Small intestine (tissue), 16 donors: ENCODE measurements around the gene TP73. TPM values are rescaled to one million over a fixed set of nuclear protein-coding genes. Genes with fewer than 3 reads are reported as not detected.

ENCODE experiments used
- DNase-seq, 2 donors: peaks; one replicate each; pipeline versions ENCODE4 v3.0.0 to v3.0.0-alpha.2; 2013
- FAIRE-seq: peaks from 2 replicates; lab custom pipeline; 2012; peaks lifted over from hg19 to GRCh38; lab: Jason Lieb, UNC
- H3K27ac ChIP-seq, 3 donors: one replicate each; pipeline ENCODE4 v1.5.1; 2013; ENCODE audit warnings: low read length in 2 of 3, mild to moderate bottlenecking in 2 of 3, control low read depth in 1 of 3, inconsistent platforms in 1 of 3, low read depth in 1 of 3, moderate library complexity in 1 of 3
- H3K27me3 ChIP-seq, 3 donors: one replicate each; pipeline ENCODE4 v1.6.1; 2013; ENCODE audit warnings: low read length in 3 of 3, inconsistent platforms in 1 of 3; ENCODE audit not compliant: control insufficient read depth in 3 of 3, insufficient read depth in 3 of 3
- H3K36me3 ChIP-seq, 3 donors: one replicate each; pipeline ENCODE4 v1.6.1; 2013; ENCODE audit warnings: low read length in 3 of 3, inconsistent platforms in 1 of 3, low read depth in 1 of 3, mild to moderate bottlenecking in 1 of 3, moderate library complexity in 1 of 3; ENCODE audit not compliant: control insufficient read depth in 3 of 3, insufficient read depth in 2 of 3
- H3K4me1 ChIP-seq, 3 donors: one replicate each; pipeline ENCODE4 v1.6.1; 2013; ENCODE audit warnings: low read length in 2 of 3, inconsistent platforms in 1 of 3, low read depth in 1 of 3, mild to moderate bottlenecking in 1 of 3, moderate library complexity in 1 of 3; ENCODE audit not compliant: control insufficient read depth in 3 of 3, insufficient read depth in 2 of 3
- H3K4me3 ChIP-seq, 3 donors: one replicate each; pipeline ENCODE4 v1.5.1; 2013; ENCODE audit warnings: low read length in 3 of 3, control low read depth in 1 of 3, inconsistent platforms in 1 of 3, low read depth in 1 of 3, mild to moderate bottlenecking in 1 of 3, moderate library complexity in 1 of 3
- H3K9me3 ChIP-seq, 2 donors: one replicate each; pipeline ENCODE4 v1.6.1; 2013; ENCODE audit warnings: low read depth in 1 of 2, low read length in 1 of 2; ENCODE audit not compliant: control insufficient read depth in 2 of 2, insufficient read depth in 1 of 2
- WGBS, 3 donors: extraction: QIAGEN DNeasy Blood & Tissue Kit; methylation state at CpG; one replicate each; pipeline ENCODE4 v1.1.7; 2013; 5-methylcytosine and 5-hydroxymethylcytosine counted together
- long read RNA-seq, 10 donors: transcript quantifications; one replicate each; lab custom pipeline, GENCODE V29; 2026
- polyA plus RNA-seq, 4 donors: library from polyadenylated mRNA; stranded (reverse) in 3 of 4; unstranded in 1 of 4; fragments of 200-250 nt in 3 of 4; fragments of 120-200 nt in 1 of 4; gene quantifications; one replicate each; pipeline versions ENCODE4 v1.2.1 to v1.2.3, GENCODE V29; 2013
- donor health status: healthy with polysubstance abuse.
- donor health status: control.
- donor health status: control.
- donor health status: Bipolar disorder and iron deficiency.
- donor health status: healthy.

The TP73 gene
- under 1 TPM in 2 of 4 donors, not detected in 2; 0.15 to 0.59 TPM for polyA plus RNA-seq
- long read RNA-seq, donor 1: 0 reads
- long read RNA-seq, donor 2: 0 reads
- long read RNA-seq, donor 3: 0 reads
- long read RNA-seq, donor 4: 0 reads
- long read RNA-seq, donor 5: 0 reads
- long read RNA-seq, donor 6: 0 reads
- long read RNA-seq, donor 7: 0 reads
- long read RNA-seq, donor 8: 0 reads
- long read RNA-seq, donor 9: 0 reads
- long read RNA-seq, donor 10: 0 reads

DNA sequence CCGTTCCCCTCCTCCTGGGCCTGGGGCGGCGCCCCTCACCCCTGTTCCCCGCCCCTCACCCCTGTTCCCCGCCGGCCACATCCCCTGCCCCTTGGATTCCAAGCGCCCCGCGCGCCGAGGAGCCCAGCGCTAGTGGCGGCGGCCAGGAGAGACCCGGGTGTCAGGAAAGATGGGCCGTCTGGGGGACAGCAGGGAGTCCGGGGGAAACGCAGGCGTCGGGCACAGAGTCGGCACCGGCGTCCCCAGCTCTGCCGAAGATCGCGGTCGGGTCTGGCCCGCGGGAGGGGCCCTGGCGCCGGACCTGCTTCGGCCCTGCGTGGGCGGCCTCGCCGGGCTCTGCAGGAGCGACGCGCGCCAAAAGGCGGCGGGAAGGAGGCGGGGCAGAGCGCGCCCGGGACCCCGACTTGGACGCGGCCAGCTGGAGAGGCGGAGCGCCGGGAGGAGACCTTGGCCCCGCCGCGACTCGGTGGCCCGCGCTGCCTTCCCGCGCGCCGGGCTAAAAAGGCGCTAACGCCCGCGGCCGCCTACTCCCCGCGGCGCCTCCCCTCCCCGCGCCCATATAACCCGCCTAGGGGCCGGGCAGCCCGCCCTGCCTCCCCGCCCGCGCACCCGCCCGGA is at the start of gene TP73:
TP73 (plus strand) TSS at position 587 of the 618 bp plus-strand sequence. CDS start 29,850 bp downstream, outside the sequence.
- WGBS, 3 donors: 1 to 2% (median 1%) methylated on average over 28 to 80 of the region's 80 CpGs

DNA sequence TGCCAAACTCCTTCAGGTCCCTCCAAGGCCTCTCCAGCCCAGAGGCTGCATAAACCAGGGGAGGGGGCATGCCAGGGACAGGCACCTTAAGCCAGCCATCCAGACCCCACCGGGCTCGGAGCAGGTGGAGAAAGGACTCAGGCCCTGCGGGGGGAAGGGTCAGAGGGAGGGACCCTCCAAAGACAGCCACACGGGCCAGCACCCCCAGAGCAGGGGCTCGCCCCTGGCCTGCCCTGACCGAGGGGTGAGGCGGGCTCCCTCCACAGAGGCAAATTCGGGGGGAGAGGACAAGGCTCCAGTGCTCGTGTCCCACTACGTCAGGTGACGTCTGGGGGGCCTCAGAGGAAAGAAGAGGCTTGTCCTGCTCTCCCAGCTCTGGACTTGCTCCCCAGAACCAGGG is 49.2 kb upstream of the TP73 start:
- no peaks in the 10 kb centered on the region for H3K27me3 ChIP-seq
- FAIRE-seq (no peak), DNase-seq (no peak)
- H3K9me3 ChIP-seq: peaks cover 0 to 9% of the 10 kb centered on the region in 2 donors
- no peak overlapping the region for H3K27ac ChIP-seq
- H3K4me3 ChIP-seq: no peak overlapping the region
- 90 to 94% (median 91%) methylated on average over 10 to 11 of the region's 11 CpGs for WGBS, 3 donors
- H3K36me3 ChIP-seq: peaks cover 0 to 4% (median 0%) of the 10 kb centered on the region in 3 donors
- H3K4me1 ChIP-seq: peaks cover 0 to 2% (median under 1%) of the 10 kb centered on the region in 3 donors

More for the DNA sequence above, at the start of gene TP73:
- no peak within 1 kb of the TSS for H3K27ac ChIP-seq
- no peaks in the 10 kb centered on the region for H3K9me3 ChIP-seq
- peaks cover 0 to 4% (median 0%) of the 10 kb centered on the region in 3 donors for H3K36me3 ChIP-seq
- H3K4me3 ChIP-seq: peak within 1 kb of the TSS in 1 of 3 donors; percentile 47
- peak in 1 of 2 donors; percentile 36 for DNase-seq
- H3K4me1 ChIP-seq: peaks cover 0 to 16% (median 3%) of the 10 kb centered on the region in 3 donors
- peaks cover 15 to 58% (median 25%) of the 10 kb centered on the region in 3 donors for H3K27me3 ChIP-seq
- FAIRE-seq: no peak

DNA sequence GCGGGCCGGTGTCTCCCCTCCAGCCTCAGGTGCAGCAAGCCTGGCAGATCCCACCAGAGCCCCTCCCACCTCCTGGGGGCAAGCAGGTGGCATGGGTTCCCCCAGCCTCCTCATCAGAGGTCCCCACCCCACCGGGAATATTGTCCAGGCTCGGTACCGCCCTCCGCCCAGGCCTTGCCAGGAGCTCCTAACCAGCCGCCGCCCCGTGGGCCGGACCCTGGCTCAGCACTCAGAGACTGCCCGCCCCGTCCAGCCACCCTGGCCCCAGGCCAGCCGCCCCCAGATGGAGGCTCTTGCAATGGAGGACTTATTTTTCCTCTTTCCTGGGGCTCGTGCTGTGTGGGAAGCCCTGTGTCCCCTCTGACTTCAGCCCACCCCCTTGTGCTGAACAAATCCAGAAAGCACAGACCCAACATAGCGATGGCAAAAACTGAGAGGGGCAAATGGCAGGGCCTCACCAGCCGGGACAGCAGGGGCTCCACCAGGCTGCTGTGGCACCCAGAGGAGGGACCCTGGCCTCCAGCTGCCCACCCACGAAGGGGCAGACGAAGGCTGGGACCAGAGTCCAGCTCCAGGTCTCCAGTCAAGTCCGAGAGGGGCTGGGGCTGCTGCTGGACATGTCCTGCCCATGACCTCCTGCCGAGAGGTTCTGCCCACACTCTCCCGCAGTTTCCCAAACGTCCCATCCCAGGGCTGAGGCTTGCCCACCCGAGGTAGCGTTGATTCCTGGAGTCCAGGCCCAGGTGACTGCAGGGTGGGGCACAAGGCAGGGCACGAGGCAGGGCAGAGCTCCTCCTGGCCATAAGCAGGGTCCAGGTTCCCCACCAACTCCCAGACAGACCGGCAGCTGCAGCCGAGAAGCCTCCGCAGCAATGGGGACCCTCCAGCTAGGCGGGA is 48.5 kb upstream of the TP73 start:
- Histone ChIP-seq H3K9me3 (peaks cover 0 to 9% of the 10 kb centered on the region in 2 donors), H3K27ac (no peak overlapping the region), H3K4me1 (no peaks in the 10 kb centered on the region), H3K36me3 (peaks cover 0 to 4% (median 0%) of the 10 kb centered on the region in 3 donors), H3K27me3 (peaks cover 0 to 3% (median 0%) of the 10 kb centered on the region in 3 donors), H3K4me3 (no peak overlapping the region)
- 82 to 87% (median 84%) methylated on average over 28 to 29 of the region's 29 CpGs for WGBS, 3 donors
- FAIRE-seq: no peak
- no peak for DNase-seq

DNA sequence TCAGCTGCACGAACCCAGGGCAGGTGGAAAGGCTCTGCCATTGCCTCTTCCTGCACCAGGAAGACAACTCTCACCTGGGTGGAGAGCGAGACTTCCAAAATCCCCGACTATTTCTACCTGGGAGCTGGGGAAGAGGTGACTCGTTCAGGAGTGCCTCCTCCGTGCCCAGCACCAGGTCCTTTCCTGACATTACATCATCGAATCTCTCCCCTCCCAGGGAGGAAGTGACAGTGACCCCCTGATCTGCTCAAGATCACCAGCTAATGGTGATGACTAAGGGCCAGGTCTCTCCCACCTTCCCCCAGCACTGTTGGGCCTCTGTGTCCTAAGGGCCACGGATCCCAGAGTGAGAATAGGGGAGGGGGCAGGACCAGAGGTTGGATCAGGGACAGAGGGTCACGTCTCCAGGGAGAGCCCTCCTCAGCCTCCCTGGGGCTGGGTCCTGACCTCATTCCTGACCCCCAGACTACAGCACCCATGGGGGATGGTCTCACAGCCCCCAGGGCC is 47.8 kb upstream of the TP73 start:
- Histone ChIP-seq H3K4me3 (no peak overlapping the region), H3K36me3 (peaks cover 0 to 4% (median 0%) of the 10 kb centered on the region in 3 donors), H3K9me3 (peaks cover 0 to 9% of the 10 kb centered on the region in 2 donors), H3K4me1 (no peaks in the 10 kb centered on the region), H3K27me3 (peaks cover 0 to 3% (median 1%) of the 10 kb centered on the region in 3 donors), H3K27ac (no peak overlapping the region)
- WGBS, 3 donors: 71 to 87% (median 84%) methylated on average over 6 to 8 of the region's 8 CpGs
- DNase-seq (no peak), FAIRE-seq (no peak)

DNA sequence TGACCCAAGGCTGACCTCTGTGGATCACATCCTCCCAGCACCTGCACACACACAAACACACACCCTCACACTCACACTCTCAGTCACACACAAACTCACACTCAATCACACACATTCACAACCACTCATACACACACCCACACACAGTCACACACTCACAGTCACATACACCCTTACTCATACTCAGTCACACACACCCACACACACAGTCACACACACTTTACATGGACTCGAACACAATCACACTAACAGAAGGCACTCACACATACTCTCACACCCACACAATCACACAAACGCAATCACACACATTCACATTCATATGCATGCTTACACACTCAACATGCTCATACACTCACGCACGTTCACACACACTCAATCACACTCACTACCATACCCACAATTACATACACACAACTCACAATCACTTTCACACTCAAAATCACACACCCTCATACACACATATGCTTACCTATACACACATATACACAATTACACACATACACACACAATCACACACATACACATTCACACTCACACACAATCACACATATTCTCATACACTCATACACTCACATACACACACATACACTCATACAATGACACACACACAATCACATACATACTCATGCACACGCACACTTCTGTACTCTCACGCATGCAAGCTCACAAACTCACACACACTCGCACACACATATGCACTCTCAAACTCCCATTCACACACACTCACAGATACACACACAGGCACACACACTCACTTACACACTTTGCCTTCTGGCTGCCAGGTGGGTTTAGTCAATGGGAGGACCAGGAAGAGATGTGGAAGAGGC is 47.1 kb upstream of the TP73 start:
- H3K4me3 ChIP-seq: no peak overlapping the region
- H3K27me3 ChIP-seq: peaks cover 0 to 4% (median 3%) of the 10 kb centered on the region in 3 donors
- no peak overlapping the region for H3K27ac ChIP-seq
- FAIRE-seq: no peak
- peaks cover 0 to 4% (median 0%) of the 10 kb centered on the region in 3 donors for H3K36me3 ChIP-seq
- H3K9me3 ChIP-seq: peaks cover 0 to 9% of the 10 kb centered on the region in 2 donors
- 82 to 94% (median 89%) methylated on average over 7 of the region's 7 CpGs for WGBS, 3 donors
- H3K4me1 ChIP-seq: peaks cover 0 to 2% (median 0%) of the 10 kb centered on the region in 3 donors
- DNase-seq: no peak

DNA sequence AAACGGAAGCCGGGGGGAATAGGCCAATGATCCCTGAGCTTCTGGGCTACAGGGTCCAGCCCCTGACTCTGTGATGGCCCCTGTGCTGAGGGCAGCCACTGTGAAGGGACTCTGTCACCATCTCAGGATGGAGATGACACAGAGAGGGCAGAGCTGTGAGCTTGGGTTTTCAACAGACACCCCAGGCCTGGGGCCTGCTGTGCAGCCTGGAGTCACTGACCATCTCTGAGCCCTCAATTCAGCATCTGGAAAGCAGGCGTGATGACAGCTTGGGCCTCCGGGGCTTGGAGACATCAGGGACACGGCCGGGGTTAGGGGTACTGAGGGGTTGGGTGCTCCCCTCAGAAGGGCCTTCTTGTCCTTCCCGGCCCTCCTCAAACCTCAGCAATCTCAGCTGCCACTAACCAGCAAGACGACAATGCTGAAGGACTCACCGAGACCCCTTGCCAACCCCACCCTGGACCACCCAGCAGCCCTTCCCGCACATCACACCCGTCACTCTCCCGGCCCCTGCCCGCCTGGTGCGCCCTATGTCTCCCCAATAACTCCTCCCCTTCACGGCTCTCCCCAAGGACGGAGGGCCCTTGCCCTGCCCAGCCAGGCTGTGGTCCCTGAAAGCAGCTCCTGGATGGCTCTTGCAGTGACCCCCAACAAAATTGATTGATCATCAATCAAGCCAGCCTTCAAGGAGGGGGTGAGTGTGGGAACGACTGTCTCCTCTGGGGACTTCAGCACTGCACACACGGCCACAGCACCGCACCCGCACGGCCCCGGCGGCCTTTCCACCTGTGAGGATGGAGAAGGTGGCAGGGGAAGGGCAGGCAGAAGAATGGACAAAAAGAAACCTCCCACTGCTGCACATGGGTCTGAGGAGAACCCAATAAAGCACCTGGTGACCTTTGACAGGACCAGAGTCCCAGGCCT is 45.3 kb upstream of the TP73 start:
- Histone ChIP-seq H3K4me3 (no peak overlapping the region), H3K9me3 (peaks cover 0 to 9% of the 10 kb centered on the region in 2 donors), H3K4me1 (peaks cover 0 to 14% (median 5%) of the 10 kb centered on the region in 3 donors), H3K27me3 (peaks cover 3 to 9% (median 4%) of the 10 kb centered on the region in 3 donors), H3K27ac (no peak overlapping the region), H3K36me3 (no peaks in the 10 kb centered on the region)
- WGBS, 3 donors: 70 to 84% (median 73%) methylated on average over 21 to 23 of the region's 23 CpGs
- DNase-seq (no peak), FAIRE-seq (no peak)

DNA sequence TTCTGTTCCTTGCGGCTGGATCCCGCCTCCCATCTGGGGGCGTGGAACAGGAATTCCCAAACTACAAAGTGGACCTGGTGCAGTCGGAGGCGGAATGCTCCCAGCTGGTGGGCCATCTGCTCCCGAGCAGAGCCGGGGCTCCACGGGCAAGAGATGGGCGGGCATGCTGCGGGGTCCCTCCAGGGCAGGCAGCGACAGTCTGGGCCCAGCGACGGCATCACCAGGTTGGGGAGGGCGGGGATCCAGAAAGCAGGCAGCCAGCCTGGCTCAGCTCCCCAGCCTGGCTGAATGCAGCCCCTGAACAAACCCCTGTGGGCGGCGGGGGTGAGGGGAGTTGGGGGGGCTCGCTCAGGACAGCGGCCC is 44.6 kb upstream of the TP73 start:
- 85 to 91% (median 85%) methylated on average over 15 to 18 of the region's 18 CpGs for WGBS, 3 donors
- DNase-seq (no peak), FAIRE-seq (no peak)
- Histone ChIP-seq H3K4me1 (peaks cover 0 to 15% (median 5%) of the 10 kb centered on the region in 3 donors), H3K27ac (no peak overlapping the region), H3K36me3 (no peaks in the 10 kb centered on the region), H3K9me3 (peaks cover 0 to 9% of the 10 kb centered on the region in 2 donors), H3K27me3 (peaks cover 3 to 9% (median 5%) of the 10 kb centered on the region in 3 donors), H3K4me3 (no peak overlapping the region)
